Smooth muscle cell of trachea (primary cell): ENCODE measurements around the gene ZNF579. TPM values are rescaled to one million over a fixed set of nuclear protein-coding genes. Genes with fewer than 3 reads are reported as not detected.

Experiments used
- total RNA-seq: library from RNA; depleted of rRNA; stranded (reverse); fragments of >200 nt; gene quantifications from 2 replicates; pipeline ENCODE4 v1.2.1, GENCODE V29; 2014

Gene ZNF579
- total RNA-seq, result 5.2 and 9.3 TPM in 2 replicates

DNA sequence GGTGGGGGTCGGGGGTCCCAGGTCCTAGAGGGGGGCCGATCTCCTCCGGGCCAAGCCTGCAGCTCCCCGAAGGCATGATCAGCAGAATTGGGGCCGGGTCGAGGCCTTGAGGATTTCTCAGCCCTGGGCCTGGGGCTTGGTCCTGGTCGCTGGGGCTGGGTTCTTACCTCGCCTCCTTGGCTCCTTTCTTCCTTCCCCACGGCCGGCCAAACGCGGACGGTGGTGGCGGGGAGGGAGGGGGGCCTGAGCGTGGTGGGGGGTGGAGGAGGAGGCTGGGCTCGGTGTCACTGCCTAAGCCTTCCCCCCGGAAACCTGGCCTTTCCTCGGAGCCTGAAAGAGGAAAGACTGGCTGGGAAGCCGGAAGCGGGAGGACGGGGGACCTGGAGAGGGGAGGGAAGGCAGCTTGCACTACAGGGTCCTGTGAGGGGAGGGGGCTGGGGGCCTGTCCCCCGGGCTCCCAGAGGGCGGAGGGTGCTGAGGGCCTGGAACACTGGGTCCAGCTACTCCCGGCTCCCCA, at the start of gene ZNF579:
TSS of gene ZNF579 (minus strand) at position 221 of the 517 bp plus-strand sequence. CDS start 1,209 bp downstream, outside the sequence.

DNA sequence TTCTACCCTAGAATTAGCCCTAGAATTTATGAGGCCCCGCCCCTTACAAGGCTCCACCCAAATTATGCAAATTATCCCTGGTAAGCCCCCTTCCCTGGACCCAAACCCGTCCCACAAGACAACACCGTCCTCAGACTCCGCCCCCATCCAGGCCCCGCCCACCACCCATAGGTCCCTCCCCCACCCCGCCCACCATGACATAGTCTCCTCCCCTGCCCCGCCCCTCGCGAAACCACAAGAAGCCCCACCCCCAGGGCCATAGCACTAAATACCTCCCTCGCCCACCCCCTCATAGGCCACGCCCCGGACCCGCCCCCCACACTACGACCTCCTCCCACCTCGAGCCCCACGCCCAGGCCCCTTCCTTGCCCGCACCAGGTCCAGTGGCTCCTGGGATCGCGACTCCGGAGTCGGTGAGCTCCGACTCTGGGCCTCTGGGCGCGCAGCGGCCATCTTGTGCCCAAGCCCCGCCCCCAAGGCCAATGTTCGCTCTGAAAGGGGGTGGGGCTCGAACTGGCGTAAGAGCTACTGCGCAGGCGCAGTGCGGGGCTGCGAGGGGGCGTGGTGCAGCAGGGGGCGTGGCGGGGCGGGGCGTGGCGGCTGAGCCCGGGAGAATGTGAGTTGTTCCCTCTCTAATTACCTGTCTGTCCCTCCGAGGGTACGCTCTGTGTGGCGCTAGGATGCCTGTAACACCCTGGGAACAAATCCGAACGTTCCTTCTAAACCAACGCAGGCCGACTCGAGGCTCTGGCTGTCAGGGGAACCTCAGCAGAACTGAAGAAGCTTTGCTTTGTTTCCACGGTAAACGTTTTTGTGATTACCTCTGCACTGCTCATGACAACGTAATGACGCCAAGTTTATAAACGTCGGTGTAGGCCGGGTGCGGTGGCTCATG, 43.7 kb upstream of the ZNF579 start, which contains the start of gene ZNF784:
TSS of gene ZNF784 (minus strand) at position 458 of the 895 bp plus-strand sequence. CDS start at position 453, 5 bp downstream.

DNA sequence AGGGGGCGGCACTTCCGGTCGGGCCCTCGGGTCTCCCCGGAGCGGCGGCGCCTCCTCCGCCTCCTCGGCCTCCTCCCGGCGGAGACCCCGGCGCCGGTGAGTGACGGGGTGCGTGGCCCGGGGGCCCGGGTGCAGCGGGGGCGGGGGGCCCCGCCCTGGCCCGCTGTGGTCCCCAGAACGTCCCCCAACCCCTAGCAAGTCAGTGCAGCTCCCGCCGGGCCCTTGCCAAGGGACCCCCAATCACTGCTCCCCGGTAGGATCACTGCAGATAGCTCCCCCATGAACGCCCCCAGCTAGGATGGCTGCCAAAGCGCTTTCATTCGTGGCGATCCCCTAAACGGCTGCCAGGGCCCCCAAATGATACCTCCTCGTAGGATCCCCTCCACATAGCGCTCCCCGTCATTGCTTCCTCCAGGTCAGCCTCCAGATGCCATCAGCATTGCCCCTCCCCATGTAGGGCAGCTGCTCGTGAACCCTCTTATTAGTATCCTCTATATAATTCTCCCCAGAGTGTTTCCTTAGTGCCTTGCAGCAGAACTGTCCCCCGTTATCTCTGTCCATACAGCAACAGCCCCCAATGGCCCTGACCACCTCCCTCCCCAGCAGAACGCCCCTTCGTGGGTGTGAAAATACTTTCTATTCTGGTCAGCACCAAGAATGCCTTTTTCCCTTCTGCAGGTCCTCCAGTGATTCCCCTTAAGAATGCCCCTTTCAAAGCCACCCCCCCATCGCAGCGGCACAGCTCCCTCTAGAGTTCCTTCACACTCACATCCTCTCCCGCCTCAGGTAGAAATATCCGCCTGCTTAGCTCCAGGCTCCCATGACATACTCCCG, 25.2 kb upstream of the ZNF579 start, which contains the start of gene ZNF865:
TSS of gene ZNF865 (plus strand) at position 11 of the 834 bp plus-strand sequence. CDS start 7,972 bp downstream, outside the sequence.

GRCh38 chr19:55599842-55600661, 19.4 kb upstream of the ZNF579 start, which contains the start of gene ZNF524:
ZNF524 (plus strand) TSS chr19:55600288; CDS start chr19:55602113, 1,825 bp downstream.

GRCh38 chr19:55599468-55599841, 18.8 kb upstream of the ZNF579 start, which contains the start of gene FIZ1:
FIZ1 (minus strand) TSS chr19:55599517; CDS start chr19:55597865, 1,652 bp downstream.

GRCh38 chr19:55545443-55545842, 35.2 kb downstream of the ZNF579 start, which contains the start of gene SBK3:
SBK3 (minus strand) TSS chr19:55545543; CDS start chr19:55545543, 0 bp downstream.

GRCh38 chr19:55536951-55537740, 43.5 kb downstream of the ZNF579 start, which contains the start of gene SBK2:
SBK2 (minus strand) TSS chr19:55537133; CDS start chr19:55536294, 839 bp downstream.

Other genes with a start within 250 kb of the ZNF579 start
- 9.0 and 10.1 TPM in 2 replicates for gene KMT5C, start 241.0 kb downstream of the ZNF579 start, total RNA-seq
- gene COX6B2, start 226.1 kb downstream of the ZNF579 start, total RNA-seq, result not detected in 2 replicates
- gene GARIN5B, start 217.6 kb downstream of the ZNF579 start, total RNA-seq, result not detected in 2 replicates
- 2.6 and 3.6 TPM in 2 replicates for gene IL11, start 210.4 kb downstream of the ZNF579 start, total RNA-seq
- not detected in 2 replicates for gene TMEM190, start 204.0 kb downstream of the ZNF579 start, total RNA-seq
- gene TMEM238, start 196.6 kb downstream of the ZNF579 start, total RNA-seq, result 0.58 and 0.83 TPM in 2 replicates
- 190 and 286 TPM in 2 replicates for gene RPL28, start 194.9 kb downstream of the ZNF579 start, total RNA-seq
- 53.1 and 144 TPM in 2 replicates for gene UBE2S, start 173.1 kb downstream of the ZNF579 start, total RNA-seq
- gene SHISA7, start 137.5 kb downstream of the ZNF579 start, total RNA-seq, result under 0.01 TPM in 1 of 2 replicates, not detected in the other
- gene ISOC2, start 119.2 kb downstream of the ZNF579 start, total RNA-seq, result 51.3 TPM in 2 replicates
- not detected in 2 replicates for gene C19orf85, start 116.1 kb downstream of the ZNF579 start, total RNA-seq
- gene ZNF628, start 104.2 kb downstream of the ZNF579 start, total RNA-seq, result 1.6 and 3.3 TPM in 2 replicates
- gene NAT14, start 95.7 kb downstream of the ZNF579 start, total RNA-seq, result 18.7 and 20.8 TPM in 2 replicates
- gene SSC5D, start 92.4 kb downstream of the ZNF579 start, total RNA-seq, result 14.4 and 47.6 TPM in 2 replicates
- gene SBK2, start 43.7 kb downstream of the ZNF579 start, total RNA-seq, result 0.17 TPM in 1 of 2 replicates, not detected in the other
- 0.44 TPM in 1 of 2 replicates, not detected in the other for gene SBK3, start 35.3 kb downstream of the ZNF579 start, total RNA-seq
- 3.8 and 5.2 TPM in 2 replicates for gene FIZ1, start 18.7 kb upstream of the ZNF579 start, total RNA-seq
- gene ZNF524, start 19.4 kb upstream of the ZNF579 start, total RNA-seq, result 8.9 and 21.0 TPM in 2 replicates
- gene ZNF865, start 24.8 kb upstream of the ZNF579 start, total RNA-seq, result 3.5 and 3.9 TPM in 2 replicates
- 4.7 and 4.8 TPM in 2 replicates for gene ZNF784, start 43.7 kb upstream of the ZNF579 start, total RNA-seq
- 4.2 and 6.3 TPM in 2 replicates for gene ZNF580, start 60.2 kb upstream of the ZNF579 start, total RNA-seq
- 17.2 and 31.8 TPM in 2 replicates for gene ZNF581, start 62.8 kb upstream of the ZNF579 start, total RNA-seq
- 12.8 and 13.4 TPM in 2 replicates for gene CCDC106, start 67.4 kb upstream of the ZNF579 start, total RNA-seq
- 100 and 116 TPM in 2 replicates for gene U2AF2, start 74.2 kb upstream of the ZNF579 start, total RNA-seq
- 83.7 and 153 TPM in 2 replicates for gene EPN1, start 94.4 kb upstream of the ZNF579 start, total RNA-seq
- gene NLRP9, start 157.6 kb upstream of the ZNF579 start, total RNA-seq, result not detected in 2 replicates
- not detected in 2 replicates for gene RFPL4A, start 178.2 kb upstream of the ZNF579 start, total RNA-seq
- gene RFPL4AL1, start 188.3 kb upstream of the ZNF579 start, total RNA-seq, result not detected in 2 replicates